ENCODE measurements around the gene ZNF121.
"Not testable (repeated sequence)": the region's sequence is repeated elsewhere in the genome, so short reads cannot be mapped to it uniquely, and the experiment has no call there.

ZNF121 gene

DNA sequence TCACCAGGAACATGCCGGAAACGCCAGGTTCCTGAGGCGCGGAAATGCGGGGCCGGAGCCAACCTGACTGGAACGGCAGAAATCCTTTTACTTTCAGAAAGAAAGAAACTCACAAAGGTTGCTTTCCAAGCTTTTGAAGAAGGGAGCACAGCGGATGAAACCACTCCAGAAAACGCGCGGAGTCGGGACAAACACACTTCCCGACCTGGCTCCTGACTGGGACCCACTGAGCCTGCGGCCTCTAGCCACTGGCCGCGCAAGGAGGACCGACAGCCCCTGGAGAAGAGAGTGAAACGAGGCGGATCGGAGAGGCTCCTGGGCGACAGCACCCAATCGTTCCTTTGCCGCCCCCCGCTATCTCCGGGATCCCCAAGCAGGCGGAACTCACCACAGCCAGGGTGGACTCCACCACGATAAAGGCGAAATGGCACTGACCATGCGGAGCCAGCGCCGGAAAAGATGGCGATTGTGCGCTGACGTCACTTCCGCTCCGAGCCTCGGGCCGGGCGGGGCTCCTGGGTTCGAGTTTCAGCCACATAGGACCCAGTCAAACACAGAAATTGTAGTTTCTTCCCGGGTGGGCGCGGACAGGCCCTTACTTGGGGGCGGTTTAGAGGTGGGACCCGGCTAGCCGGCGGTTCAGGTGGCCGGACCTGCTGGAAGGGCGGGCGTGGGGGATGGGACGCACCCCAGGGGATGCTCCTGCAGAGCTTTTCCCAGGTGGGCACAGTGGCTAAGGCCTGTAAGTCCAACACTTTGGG is at the start of gene ZNF121:
Gene ZNF121 (minus strand): TSS at position 432 of the 761 bp plus-strand sequence. CDS start 16,407 bp downstream, outside the sequence.
- DNase-seq, result peak; percentile 57 to 62 (median 59)

- no peak for DNase-seq
Observed at GRCh38 chr19:9627856-9628255, 43.6 kb upstream of the ZNF121 start.

DNA sequence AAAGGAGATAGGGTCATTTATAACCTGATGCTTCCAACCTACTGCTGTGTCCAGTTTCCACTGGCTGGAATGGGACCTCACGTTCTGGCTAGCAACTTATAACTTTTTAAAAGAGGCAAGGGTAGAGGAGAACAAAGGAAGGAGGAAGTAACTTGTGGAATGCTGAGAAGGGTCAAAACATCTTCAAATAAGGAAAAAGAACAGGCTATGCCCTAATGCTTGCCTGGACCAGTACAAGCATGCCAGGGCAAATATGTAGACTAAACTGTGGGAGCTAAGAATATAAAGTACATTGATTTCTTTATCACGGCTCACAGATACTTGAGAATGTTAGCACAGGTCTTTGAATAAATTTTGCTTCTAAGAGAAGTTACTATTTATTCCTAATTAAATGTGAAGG is 38.2 kb upstream of the ZNF121 start:
- DNase-seq, result no peak

GRCh38 chr19:9621156-9622037 is 37.1 kb upstream of the ZNF121 start, which contains the start of gene ZNF561:
TSS of gene ZNF561 (minus strand) at chr19:9621232. CDS start at chr19:9619456, 1,776 bp downstream.
- peak; percentile 66 to 79 (median 74) for DNase-seq

- no peak for DNase-seq
Observed at GRCh38 chr19:9620842-9621155, 36.5 kb upstream of the ZNF121 start.

GRCh38 chr19:9615844-9616243 is 31.5 kb upstream of the ZNF121 start:
- DNase-seq, result no peak

DNA sequence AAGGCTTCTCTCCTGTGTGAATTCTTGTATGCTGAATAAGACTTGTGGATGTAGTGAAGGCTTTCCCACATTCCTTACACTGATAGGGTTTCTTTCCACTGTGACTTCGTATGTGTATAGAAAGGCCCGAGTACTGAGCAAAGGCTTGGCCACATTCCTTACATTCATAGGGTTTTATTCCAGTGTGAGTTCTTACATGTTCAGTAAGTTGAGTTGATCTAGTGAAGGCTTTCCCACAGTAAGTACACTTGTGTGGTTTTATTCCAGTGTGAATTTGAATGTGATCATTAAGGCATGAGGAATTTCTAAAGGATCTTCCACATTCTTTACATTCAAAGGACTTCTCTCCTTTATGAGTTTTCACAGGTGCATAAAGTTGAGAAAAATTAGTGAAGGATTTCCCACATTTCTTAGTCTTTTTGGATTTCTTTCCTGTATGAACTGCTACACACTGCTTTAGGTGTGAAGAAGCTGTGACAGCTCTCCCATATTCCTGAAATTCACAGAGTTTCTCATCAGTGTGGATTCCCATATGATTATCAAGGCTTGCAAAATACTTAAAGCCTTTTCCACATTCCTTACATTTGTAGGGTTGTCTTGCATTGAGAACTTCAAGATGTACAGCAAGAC is 26.3 kb upstream of the ZNF121 start:
- DNase-seq, result no peak

- no peak for DNase-seq
Observed at GRCh38 chr19:9608912-9609311, 24.6 kb upstream of the ZNF121 start.

- DNase-seq, result no peak
Observed at GRCh38 chr19:9597027-9597426, 12.7 kb upstream of the ZNF121 start.

DNA sequence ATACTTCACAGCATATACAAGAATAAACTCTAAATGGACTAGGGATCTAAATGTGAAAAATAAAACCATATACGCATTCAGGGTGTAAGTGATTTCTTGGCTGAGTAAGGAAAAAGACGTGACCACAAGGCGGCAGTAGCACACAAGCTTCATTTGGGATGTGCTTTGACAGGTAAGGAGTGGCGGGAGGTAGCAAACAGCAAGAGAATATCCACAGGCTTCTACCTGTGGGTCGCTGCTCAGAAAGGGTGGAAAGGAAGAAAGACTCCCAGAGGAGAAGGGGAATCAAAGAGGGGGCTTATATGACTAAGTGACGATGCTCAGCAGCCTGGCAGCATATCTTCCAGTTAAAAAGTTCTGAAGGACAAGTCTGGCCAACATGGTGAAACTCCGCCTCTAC is 2.5 kb upstream of the ZNF121 start:
- peak; percentile 27 to 51 (median 40) for DNase-seq

GRCh38 chr19:9582081-9582725 is 2.1 kb downstream of the ZNF121 start:
- DNase-seq, result not testable (repeated sequence)

DNA sequence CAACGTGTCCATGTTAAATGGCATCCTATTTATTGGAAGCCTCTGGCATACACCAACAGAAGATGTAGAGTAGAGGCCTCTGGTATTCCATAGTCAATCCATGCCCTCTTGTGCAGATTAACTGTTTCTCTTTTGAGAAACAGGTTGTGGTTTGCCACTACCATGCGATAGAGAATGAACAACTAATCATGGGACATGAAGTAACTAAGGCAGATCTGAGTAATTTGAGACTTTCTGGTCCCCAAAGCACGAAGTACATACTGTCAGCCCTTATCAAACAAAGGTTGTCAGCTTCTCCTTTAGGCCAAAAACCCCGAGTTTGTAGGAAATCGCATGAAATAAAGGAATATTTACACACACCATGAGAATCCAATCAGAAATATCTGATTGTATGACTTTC is 3.6 kb downstream of the ZNF121 start:
- DNase-seq, result no peak

DNA sequence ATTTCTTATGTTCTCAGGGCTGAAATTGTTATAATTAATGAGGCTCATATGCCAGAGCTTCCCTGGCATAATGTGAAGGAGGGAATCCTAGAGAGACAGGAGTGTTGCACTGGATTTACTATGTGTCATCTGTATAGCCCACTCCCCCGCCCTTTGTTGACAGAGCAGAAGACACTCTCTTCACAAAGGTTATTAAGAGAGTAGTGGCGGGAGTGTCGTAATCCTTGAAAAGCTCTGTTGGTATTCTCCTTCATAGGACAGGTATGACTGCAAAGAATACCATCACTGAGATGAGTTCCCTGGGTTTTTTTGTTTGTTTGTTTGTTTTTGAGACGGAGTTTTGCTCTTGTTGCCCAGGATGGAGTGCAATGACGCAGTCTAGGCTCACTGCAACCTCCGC is 14.0 kb downstream of the ZNF121 start:
- DNase-seq, result no peak

GRCh38 chr19:9566729-9567128 is 17.6 kb downstream of the ZNF121 start:
- DNase-seq, result no peak

GRCh38 chr19:9565900-9566705 is 18.2 kb downstream of the ZNF121 start:
- no peak for DNase-seq

DNA sequence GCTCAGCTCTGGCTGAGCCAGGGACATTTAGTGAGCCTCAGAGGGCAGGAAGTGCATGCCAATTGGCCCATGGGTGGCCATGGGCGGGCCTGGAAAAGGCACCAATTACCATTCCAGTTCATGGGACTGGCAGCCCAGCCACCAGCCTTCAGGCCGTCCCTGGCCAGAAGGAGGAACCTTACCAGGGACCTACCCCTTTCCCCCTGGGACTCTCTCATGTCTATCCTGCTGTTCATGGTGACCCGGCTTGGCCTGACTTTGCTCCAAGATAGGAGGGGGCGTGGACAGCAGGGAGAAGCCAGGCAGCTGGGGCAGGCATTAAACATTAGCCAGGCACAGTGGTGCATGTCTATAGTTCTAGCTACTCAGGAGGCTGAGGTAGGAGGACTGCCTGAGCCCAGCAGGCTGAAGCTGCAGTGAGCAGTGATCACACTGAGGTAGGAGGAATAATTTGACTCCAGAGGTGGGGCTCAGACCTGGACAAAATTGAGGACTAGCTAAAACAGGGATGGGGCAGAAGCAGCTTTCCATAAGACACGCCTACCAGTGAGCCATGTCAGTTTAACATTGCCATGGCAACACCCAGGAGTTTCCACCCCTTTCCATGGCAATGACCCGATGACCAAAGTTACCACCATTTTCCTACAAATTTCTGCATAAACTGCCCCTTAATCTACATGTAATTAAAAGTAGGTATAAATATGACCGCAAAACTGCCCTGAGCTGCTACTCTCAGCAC is 31.6 kb downstream of the ZNF121 start:
- DNase-seq, result no peak

DNA sequence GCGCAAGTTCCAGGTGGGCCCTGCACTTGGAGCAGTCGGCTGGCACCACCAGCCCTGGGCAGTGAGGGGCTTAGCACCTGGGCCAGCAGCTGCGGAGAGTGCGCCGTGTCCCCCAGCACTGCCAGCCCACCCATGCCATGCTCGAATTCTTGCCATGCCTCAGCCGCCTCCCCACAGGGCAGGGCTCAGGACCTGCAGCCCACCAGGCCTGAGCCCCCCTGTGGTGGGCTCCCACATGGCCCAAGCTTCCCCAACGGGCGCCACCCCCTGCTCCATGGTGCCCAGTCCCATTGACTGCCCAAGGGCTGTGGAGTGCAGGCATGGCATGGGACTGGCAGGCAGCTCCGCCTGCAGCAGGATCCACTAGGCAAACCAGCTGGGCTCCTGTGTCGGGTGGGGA is 36.4 kb downstream of the ZNF121 start:
- no peak for DNase-seq

DNA sequence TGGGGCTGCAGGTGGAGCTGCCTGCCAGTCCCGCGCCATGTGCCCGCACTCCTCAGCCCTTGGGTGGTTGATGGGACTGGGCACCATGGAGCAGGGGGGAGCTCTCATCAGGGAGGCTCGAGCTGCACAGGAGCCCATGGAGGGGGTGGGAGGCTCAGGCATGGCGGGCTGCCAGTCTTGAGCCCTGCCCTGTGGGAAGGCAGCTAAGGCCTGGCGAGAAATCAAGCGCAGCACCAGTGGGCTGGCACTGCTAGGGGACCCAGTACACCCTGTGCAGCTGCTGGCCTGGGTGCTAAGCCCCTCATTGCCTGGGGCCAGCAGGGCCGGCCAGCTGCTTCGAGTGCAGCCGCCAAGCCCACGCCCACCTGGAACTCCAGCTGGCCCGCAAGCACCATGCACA is 43.0 kb downstream of the ZNF121 start:
- not testable (repeated sequence) for DNase-seq

DNA sequence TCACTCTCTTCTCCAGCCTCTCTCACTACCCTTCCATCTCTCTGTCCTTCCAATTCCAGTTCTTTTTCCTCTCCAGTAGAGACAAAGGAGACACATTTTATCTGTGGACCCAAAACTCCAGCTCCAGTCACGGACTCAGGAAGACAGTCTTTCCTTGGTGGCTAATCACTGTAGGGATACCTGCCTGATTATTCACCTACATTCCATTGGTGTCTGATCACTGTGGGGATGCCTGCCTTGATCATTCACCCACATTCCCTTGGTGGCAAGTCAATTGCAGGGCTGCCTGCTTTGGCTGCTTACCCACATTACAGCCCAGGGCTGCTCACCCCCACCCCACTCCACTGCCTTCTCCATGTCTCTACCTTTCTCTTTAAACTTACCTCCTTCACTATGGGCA is 44.4 kb downstream of the ZNF121 start:
- not testable (repeated sequence) for DNase-seq

- DNase-seq, result not testable (repeated sequence)
Observed at GRCh38 chr19:9539201-9539600, 45.1 kb downstream of the ZNF121 start.

All from activated CD4-positive, CD25-positive, alpha-beta regulatory T cell (primary cell).